PC-3 (cell line): ENCODE data around the gene WWP2. TPM values are rescaled to one million over a fixed set of nuclear protein-coding genes. Genes with fewer than 3 reads are reported as not detected.

Experiments used
- ATAC-seq: fragments of 200-7000 bp; cut with Tn5 transposase; 2 replicates; pipeline ENCODE4 v1.9.1; 2020; ENCODE audit warnings: mild to moderate bottlenecking, moderate library complexity
- BruUV-seq: library from RNA; stranded (reverse); fragments of 400-500 nt; replicated peaks from 2 replicates; lab custom pipeline; 2021; lab: Mats Ljungman, UMichigan
- CTCF ChIA-PET: fragments of 300-600 bp; sonication (Branson Sonifier 250); formaldehyde crosslinking; loops from one replicate; lab custom pipeline; 2022; ENCODE audit warnings: antibody characterized with exemption; lab: Charles Lee
- POLR2A ChIA-PET: fragments of 300-600 bp; sonication (Branson Sonifier 250); formaldehyde crosslinking; loops from one replicate; lab custom pipeline; 2022; ENCODE audit warnings: antibody characterized with exemption; ENCODE audit not compliant: unreplicated experiment; lab: Charles Lee
- DNase-seq: peaks from one replicate; pipeline ENCODE4 v3.0.0-alpha.2; 2015
- H2AFZ ChIP-seq: fragments of 300-600 bp; sonication (generic); 2 replicates; pipeline ENCODE4 v1.6.0; 2016; ENCODE audit warnings: antibody characterized with exemption, low read length
- H3F3A ChIP-seq: fragments of 300-600 bp; sonication (generic); one replicate; pipeline ENCODE4 v1.6.0; 2017; ENCODE audit warnings: antibody characterized with exemption, low read length, control low read depth, mild to moderate bottlenecking; ENCODE audit not compliant: unreplicated experiment
- H3K27ac ChIP-seq: fragments of 300-600 bp; sonication (generic); 2 replicates; pipeline ENCODE4 v1.5.1; 2016; ENCODE audit warnings: mild to moderate bottlenecking, low read length
- H3K27me3 ChIP-seq: fragments of 300-600 bp; sonication (generic); 2 replicates; pipeline ENCODE4 v1.6.1; 2016; ENCODE audit warnings: low read length, mixed read lengths
- H3K36me3 ChIP-seq: fragments of 300-600 bp; sonication (generic); 2 replicates; pipeline ENCODE4 v1.6.1; 2016; ENCODE audit warnings: low read depth, mixed run types, low read length, mixed read lengths
- H3K4me1 ChIP-seq: fragments of 300-600 bp; sonication (generic); 2 replicates; pipeline ENCODE4 v1.5.1; 2016; ENCODE audit warnings: low read length; ENCODE audit not compliant: insufficient read depth
- H3K4me2 ChIP-seq: fragments of 300-600 bp; sonication (generic); 2 replicates; pipeline ENCODE4 v1.6.0; 2016; ENCODE audit warnings: low read length
- H3K4me3 ChIP-seq: fragments of 300-600 bp; sonication (generic); 2 replicates; pipeline ENCODE4 v1.5.1; 2016; ENCODE audit warnings: mild to moderate bottlenecking, low read length, mixed read lengths
- H3K79me2 ChIP-seq: fragments of 300-600 bp; sonication (generic); 2 replicates; pipeline ENCODE4 v1.6.1; 2017; ENCODE audit warnings: low read length, mixed read lengths
- H3K9ac ChIP-seq: fragments of 300-600 bp; sonication (generic); 2 replicates; pipeline ENCODE4 v1.6.0; 2016; ENCODE audit warnings: mild to moderate bottlenecking, low read length
- H3K9me2 ChIP-seq: fragments of 300-600 bp; sonication (generic); replicated peaks from 2 replicates; pipeline ENCODE4 v1.6.1; 2016; ENCODE audit warnings: mixed run types, low read length, mixed read lengths
- H3K9me3 ChIP-seq: fragments of 300-600 bp; sonication (generic); 2 replicates; pipeline ENCODE4 v1.6.1; 2016; ENCODE audit warnings: low read length, mixed read lengths
- H4K20me1 ChIP-seq: fragments of 300-600 bp; sonication (generic); 2 replicates; pipeline ENCODE4 v1.6.1; 2016; ENCODE audit warnings: low read length, mixed read lengths
- EZH2 ChIP-seq: fragments of 300-600 bp; sonication (generic); IDR thresholded peaks from one replicate; pipeline ENCODE4 v1.6.1; 2017; ENCODE audit warnings: antibody characterized with exemption, mild to moderate bottlenecking, low read length; ENCODE audit not compliant: unreplicated experiment
- EZH2phosphoT487 ChIP-seq: fragments of 300-600 bp; sonication (generic); IDR thresholded peaks from 2 replicates; pipeline ENCODE4 v1.6.1; 2018; ENCODE audit warnings: mild to moderate bottlenecking, antibody characterized with exemption, low read length, borderline replicate concordance
- intact Hi-C: fragments of 100-400 bp; cut with micrococcal nuclease; formaldehyde crosslinking; loops from 2 replicates; pipeline ENCODE4 v1.9.0; 2023
- total RNA-seq: library from RNA; depleted of rRNA; stranded (reverse); fragments of >200 nt; gene quantifications from 2 replicates; pipeline ENCODE4 v1.2.3, GENCODE V29; 2014
- TF ChIP-seq, protein P1 (sequence below): fragments of 300-600 bp; sonication (generic); conservative IDR thresholded peaks from 2 replicates; pipeline ENCODE4 v1.5.1; 2017; ENCODE audit warnings: antibody characterized with exemption, low read depth, mild to moderate bottlenecking, low read length

WWP2 gene
- total RNA-seq, 1 experiment from 2014 or later = 15.8 TPM

DNA sequence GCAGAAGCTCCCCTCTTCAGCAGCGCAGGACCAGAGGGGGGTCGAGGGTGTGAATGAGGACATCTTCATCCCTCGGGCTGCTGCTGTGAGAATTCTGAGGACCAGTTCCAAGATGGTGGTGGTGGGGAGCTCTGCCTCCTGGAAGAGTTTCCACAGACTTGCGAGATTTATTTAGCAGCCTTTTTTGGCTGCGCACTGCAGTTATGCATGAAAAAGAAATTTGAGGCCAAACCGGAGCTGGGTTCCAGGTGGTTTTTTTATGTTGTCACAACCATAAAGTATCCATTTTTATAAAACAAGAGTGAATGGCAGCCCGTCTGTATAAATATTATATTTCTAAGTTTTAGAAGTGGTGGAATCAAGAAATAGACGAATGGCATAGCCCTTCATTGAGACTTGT, 112.1 kb downstream of the WWP2 start:
- BruUV-seq = no TSS peak
- intact Hi-C loops = no loop called here

DNA sequence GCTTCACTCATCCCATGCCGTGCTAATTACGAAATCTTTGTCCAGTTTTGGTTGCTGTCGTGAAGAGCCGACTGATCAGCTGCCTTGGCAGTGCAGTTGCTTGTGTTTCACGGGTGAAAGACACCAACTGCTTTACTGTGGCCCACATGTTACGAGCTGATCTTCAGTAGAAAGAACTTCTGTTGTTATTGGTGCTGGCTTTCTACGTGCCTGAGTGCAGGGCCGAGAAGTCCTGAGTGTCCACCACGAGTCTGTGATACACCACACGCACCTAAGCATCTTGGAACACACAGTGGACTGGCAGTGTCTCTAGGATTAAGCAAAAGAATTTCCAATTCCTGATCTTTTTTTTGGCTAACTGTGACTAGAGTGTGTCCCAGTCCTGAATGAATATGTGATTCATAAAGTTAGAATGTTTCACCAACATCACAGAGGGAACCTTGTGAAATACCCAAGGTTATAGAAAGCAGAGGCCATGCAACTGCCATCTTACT, 118.6 kb downstream of the WWP2 start:
- Histone ChIP-seq H3K27ac (no peak overlapping the region), H2AFZ (no peak overlapping the region), H3K4me2 (no peak overlapping the region), H3K36me3 (peaks cover 9% of the 10 kb centered on the region), H3K27me3 (no peaks in the 10 kb centered on the region), H3K4me1 (no peaks in the 10 kb centered on the region), H3K9ac (no peak overlapping the region), H3K9me2 (no peaks in the 10 kb centered on the region), H3K79me2 (no peaks in the 10 kb centered on the region), H4K20me1 (no peaks in the 10 kb centered on the region), H3F3A (no peaks in the 10 kb centered on the region), H3K4me3 (no peak overlapping the region), H3K9me3 (no peaks in the 10 kb centered on the region)
- ChIA-PET POLR2A (no interaction called here), CTCF (no interaction called here)
- BruUV-seq = no TSS peak
- DNase-seq = no peak
- TF ChIP-seq EZH2phosphoT487 = no peak
- no peak for TF ChIP-seq EZH2
- TF ChIP-seq, protein P1, sequence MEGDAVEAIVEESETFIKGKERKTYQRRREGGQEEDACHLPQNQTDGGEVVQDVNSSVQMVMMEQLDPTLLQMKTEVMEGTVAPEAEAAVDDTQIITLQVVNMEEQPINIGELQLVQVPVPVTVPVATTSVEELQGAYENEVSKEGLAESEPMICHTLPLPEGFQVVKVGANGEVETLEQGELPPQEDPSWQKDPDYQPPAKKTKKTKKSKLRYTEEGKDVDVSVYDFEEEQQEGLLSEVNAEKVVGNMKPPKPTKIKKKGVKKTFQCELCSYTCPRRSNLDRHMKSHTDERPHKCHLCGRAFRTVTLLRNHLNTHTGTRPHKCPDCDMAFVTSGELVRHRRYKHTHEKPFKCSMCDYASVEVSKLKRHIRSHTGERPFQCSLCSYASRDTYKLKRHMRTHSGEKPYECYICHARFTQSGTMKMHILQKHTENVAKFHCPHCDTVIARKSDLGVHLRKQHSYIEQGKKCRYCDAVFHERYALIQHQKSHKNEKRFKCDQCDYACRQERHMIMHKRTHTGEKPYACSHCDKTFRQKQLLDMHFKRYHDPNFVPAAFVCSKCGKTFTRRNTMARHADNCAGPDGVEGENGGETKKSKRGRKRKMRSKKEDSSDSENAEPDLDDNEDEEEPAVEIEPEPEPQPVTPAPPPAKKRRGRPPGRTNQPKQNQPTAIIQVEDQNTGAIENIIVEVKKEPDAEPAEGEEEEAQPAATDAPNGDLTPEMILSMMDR = no peak
- intact Hi-C loops = no loop called here
- ATAC-seq = no peak

More for the DNA sequence above, 112.1 kb downstream of the WWP2 start:
- Histone ChIP-seq H4K20me1 (no peaks in the 10 kb centered on the region), H3K27me3 (no peaks in the 10 kb centered on the region), H3K27ac (no peak overlapping the region), H3F3A (no peaks in the 10 kb centered on the region), H3K4me1 (no peaks in the 10 kb centered on the region), H3K9ac (no peak overlapping the region), H3K79me2 (no peaks in the 10 kb centered on the region), H3K9me3 (no peaks in the 10 kb centered on the region), H3K36me3 (peaks cover 9% of the 10 kb centered on the region), H2AFZ (no peak overlapping the region), H3K9me2 (no peaks in the 10 kb centered on the region), H3K4me3 (no peak overlapping the region), H3K4me2 (no peak overlapping the region)
- ChIA-PET CTCF (no interaction called here), POLR2A (no interaction called here)
- no peak for DNase-seq
- no peak for ATAC-seq
- no peak for TF ChIP-seq EZH2phosphoT487
- TF ChIP-seq, protein P1 = no peak
- TF ChIP-seq EZH2 = no peak

DNA sequence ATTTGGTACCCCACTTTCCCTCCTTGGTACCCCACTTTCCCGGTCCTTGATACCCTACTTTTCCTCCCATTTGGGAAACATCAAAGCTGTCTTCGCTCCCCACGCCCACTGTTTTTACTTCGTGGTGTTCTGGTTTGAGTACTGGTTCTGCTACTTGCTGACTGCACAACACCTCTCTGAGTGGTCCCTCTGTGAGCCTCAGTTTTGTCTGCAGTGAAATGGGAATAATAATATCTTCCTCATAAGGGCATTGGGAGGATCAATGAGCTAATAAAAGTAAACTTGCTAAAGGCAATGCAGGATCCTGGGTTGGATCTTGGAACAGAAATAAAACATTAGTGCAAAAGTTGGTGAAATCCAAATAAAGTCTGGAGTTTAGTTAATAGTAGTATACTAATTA, 119.0 kb downstream of the WWP2 start:
- POLR2A ChIA-PET = no interaction called here

More for the DNA sequence above, 119.0 kb downstream of the WWP2 start:
- Histone ChIP-seq H3K4me3 (no peak overlapping the region), H4K20me1 (no peaks in the 10 kb centered on the region), H3K79me2 (no peaks in the 10 kb centered on the region), H3K27me3 (no peaks in the 10 kb centered on the region), H3K27ac (no peak overlapping the region), H3F3A (no peaks in the 10 kb centered on the region), H3K4me2 (no peak overlapping the region), H3K9me3 (no peaks in the 10 kb centered on the region), H3K9me2 (no peaks in the 10 kb centered on the region), H3K36me3 (peaks cover 9% of the 10 kb centered on the region), H3K4me1 (no peaks in the 10 kb centered on the region), H3K9ac (no peak overlapping the region), H2AFZ (no peak overlapping the region)
- ATAC-seq = no peak
- CTCF ChIA-PET = no interaction called here
- TF ChIP-seq, protein P1 = no peak
- TF ChIP-seq EZH2 = no peak
- TF ChIP-seq EZH2phosphoT487 = no peak
- DNase-seq = no peak
- no TSS peak for BruUV-seq
- intact Hi-C loops = no loop called here
